NCI-H82 treated with DMSO at 0.1 percent for 48 hours (cell line): ENCODE measurements around the gene ORAI1.
A peak's percentile ranks its signal among the peaks of the same experiment; 100 is the strongest.
"Not testable (repeated sequence)": the region's sequence is repeated elsewhere in the genome, so short reads cannot be mapped to it uniquely, and the experiment has no call there.

Source experiments
- DNase-seq: peaks from one replicate; lab custom pipeline; 2025; ENCODE audit not compliant: unreplicated experiment; lab: John Stamatoyannopoulos, UW

The ORAI1 gene

GRCh38 chr12:121602766-121603165 is 23.6 kb upstream of the ORAI1 start:
- no peak for DNase-seq

GRCh38 chr12:121603581-121603980 is 22.7 kb upstream of the ORAI1 start:
- DNase-seq, result no peak

GRCh38 chr12:121608301-121608700 is 18.0 kb upstream of the ORAI1 start:
- DNase-seq, result no peak

GRCh38 chr12:121610239-121611149 is 15.8 kb upstream of the ORAI1 start:
- peak; percentile 74 for DNase-seq

- no peak for DNase-seq
Observed at GRCh38 chr12:121611306-121611705, 15.0 kb upstream of the ORAI1 start.

GRCh38 chr12:121613462-121613861 is 12.9 kb upstream of the ORAI1 start:
- DNase-seq, result no peak

GRCh38 chr12:121614872-121615467 is 11.4 kb upstream of the ORAI1 start:
- no peak for DNase-seq

- DNase-seq, result no peak
Observed at GRCh38 chr12:121618659-121619233, 7.6 kb upstream of the ORAI1 start.

- DNase-seq, result no peak
Observed at GRCh38 chr12:121620333-121620891, 5.9 kb upstream of the ORAI1 start.

- no peak for DNase-seq
Observed at GRCh38 chr12:121626853-121627640, 717 bp downstream of the ORAI1 start.

- no peak for DNase-seq
Observed at GRCh38 chr12:121628037-121628436, 1.7 kb downstream of the ORAI1 start.

GRCh38 chr12:121628536-121628935 is 2.2 kb downstream of the ORAI1 start:
- no peak for DNase-seq

GRCh38 chr12:121630791-121631355 is 4.5 kb downstream of the ORAI1 start:
- peak; percentile 27 for DNase-seq

- DNase-seq, result no peak
Observed at GRCh38 chr12:121632069-121632970, 6.0 kb downstream of the ORAI1 start.

- not testable (repeated sequence) for DNase-seq
Observed at GRCh38 chr12:121633833-121634196, 7.5 kb downstream of the ORAI1 start.

- DNase-seq, result no peak
Observed at GRCh38 chr12:121634836-121635235, 8.5 kb downstream of the ORAI1 start.

- no peak for DNase-seq
Observed at GRCh38 chr12:121637231-121637914, 11.0 kb downstream of the ORAI1 start.

- DNase-seq, result no peak
Observed at GRCh38 chr12:121638298-121639202, 12.2 kb downstream of the ORAI1 start.
